ENCODE data around the gene YY2. TPM values are rescaled to one million over a fixed set of nuclear protein-coding genes. Genes with fewer than 3 reads are reported as not detected.
"Not testable (repeated sequence)": the region's sequence is repeated elsewhere in the genome, so short reads cannot be mapped to it uniquely, and the experiment has no call there.

Gene YY2
- total RNA-seq, 3 donors from 2014 or later (not counting 1 experiment from before 2014, with no cell fraction given) = 0.92 to 1.9 (median 1.2) TPM

- ATAC-seq (no peak), DNase-seq (no peak)
- Mint-ChIP-seq H3K27me3 (ENCODE audit: low read depth in 2 of 2) (peaks cover 6 to 11% of the 10 kb centered on the region in 2 donors), H3K27ac (no peak overlapping the region), H3K9me3 (no peaks in the 10 kb centered on the region), H3K4me3 (no peak overlapping the region), H3K4me1 (no peaks in the 10 kb centered on the region), H3K36me3 (no peaks in the 10 kb centered on the region)
- H3K4me3 ChIP-seq (ENCODE audit: low read length) = no peak overlapping the region
- no peak for TF ChIP-seq CTCF (IDR thresholded peaks at IDR 0.05)
- H3K27ac ChIP-seq (ENCODE audit: low read length) = no peak overlapping the region
- intact Hi-C loops (cut with micrococcal nuclease) = no loop called here
- H3K9me3 ChIP-seq (ENCODE audit: control insufficient read depth, insufficient read depth, low read length) = no peaks in the 10 kb centered on the region
- no peaks in the 10 kb centered on the region for H3K4me1 ChIP-seq (ENCODE audit: control insufficient read depth, insufficient read depth, low read length)
- no peaks in the 10 kb centered on the region for H3K36me3 ChIP-seq (ENCODE audit: control insufficient read depth, insufficient read depth, low read length)
- no peaks in the 10 kb centered on the region for H3K27me3 ChIP-seq (ENCODE audit: control insufficient read depth, insufficient read depth, low read length)
Measured at GRCh38 chrX:21813612-21814368, 42.0 kb upstream of the YY2 start.

- H3K36me3 ChIP-seq (ENCODE audit: control insufficient read depth, insufficient read depth, low read length) = no peaks in the 10 kb centered on the region
- Mint-ChIP-seq H3K27me3 (ENCODE audit: low read depth in 2 of 2) (peaks cover 1 to 11% of the 10 kb centered on the region in 2 donors), H3K4me3 (no peak overlapping the region), H3K36me3 (no peaks in the 10 kb centered on the region), H3K9me3 (no peaks in the 10 kb centered on the region), H3K27ac (no peak overlapping the region), H3K4me1 (no peaks in the 10 kb centered on the region)
- H3K4me3 ChIP-seq (ENCODE audit: low read length) = no peak overlapping the region
- no peaks in the 10 kb centered on the region for H3K9me3 ChIP-seq (ENCODE audit: control insufficient read depth, insufficient read depth, low read length)
- intact Hi-C loops (cut with micrococcal nuclease) = no loop called here
- ATAC-seq (no peak), DNase-seq (no peak)
- no peak overlapping the region for H3K27ac ChIP-seq (ENCODE audit: low read length)
- H3K27me3 ChIP-seq (ENCODE audit: control insufficient read depth, insufficient read depth, low read length) = no peaks in the 10 kb centered on the region
- H3K4me1 ChIP-seq (ENCODE audit: control insufficient read depth, insufficient read depth, low read length) = no peaks in the 10 kb centered on the region
- no peak for TF ChIP-seq CTCF (IDR thresholded peaks at IDR 0.05)
- WGBS (ENCODE audit: insufficient coverage) = 88% methylated on average over 5 of the region's 5 CpGs
Measured at GRCh38 chrX:21816136-21816535, 39.7 kb upstream of the YY2 start.

- intact Hi-C loops (cut with micrococcal nuclease); H3K36me3 ChIP-seq (ENCODE audit: control insufficient read depth, insufficient read depth, low read length); H3K27me3 Mint-ChIP-seq (ENCODE audit: low read depth in 2 of 2); H3K27ac ChIP-seq (ENCODE audit: low read length); H3K27me3 ChIP-seq (ENCODE audit: control insufficient read depth, insufficient read depth, low read length); H3K27ac Mint-ChIP-seq; H3K4me1 ChIP-seq (ENCODE audit: control insufficient read depth, insufficient read depth, low read length); H3K36me3 Mint-ChIP-seq; DNase-seq; H3K9me3 ChIP-seq (ENCODE audit: control insufficient read depth, insufficient read depth, low read length); H3K4me3 Mint-ChIP-seq; H3K4me1 Mint-ChIP-seq; H3K9me3 Mint-ChIP-seq; ATAC-seq; H3K4me3 ChIP-seq (ENCODE audit: low read length): not testable (repeated sequence)
- no CpG with 5 or more reads among the region's 1 CpG for WGBS (ENCODE audit: insufficient coverage)
Measured at GRCh38 chrX:21820170-21820569, 35.6 kb upstream of the YY2 start.

GRCh38 chrX:21821875-21822274, 33.9 kb upstream of the YY2 start:
- intact Hi-C loops (cut with micrococcal nuclease) = no loop called here
- H3K4me3 Mint-ChIP-seq = no peak overlapping the region
- no peak overlapping the region for H3K4me3 ChIP-seq (ENCODE audit: low read length)

More at GRCh38 chrX:21821875-21822274, 33.9 kb upstream of the YY2 start:
- peaks cover 0 to 4% of the 10 kb centered on the region in 2 donors for H3K27me3 Mint-ChIP-seq (ENCODE audit: low read depth in 2 of 2)
- TF ChIP-seq CTCF (IDR thresholded peaks at IDR 0.05) = no peak
- H3K27me3 ChIP-seq (ENCODE audit: control insufficient read depth, insufficient read depth, low read length) = no peaks in the 10 kb centered on the region
- H3K4me1 ChIP-seq (ENCODE audit: control insufficient read depth, insufficient read depth, low read length) = no peaks in the 10 kb centered on the region
- no peaks in the 10 kb centered on the region for H3K9me3 Mint-ChIP-seq
- no peaks in the 10 kb centered on the region for H3K9me3 ChIP-seq (ENCODE audit: control insufficient read depth, insufficient read depth, low read length)
- H3K27ac Mint-ChIP-seq = no peak overlapping the region
- no peaks in the 10 kb centered on the region for H3K36me3 Mint-ChIP-seq
- H3K4me1 Mint-ChIP-seq = no peaks in the 10 kb centered on the region
- DNase-seq (no peak), ATAC-seq (no peak)
- no peak overlapping the region for H3K27ac ChIP-seq (ENCODE audit: low read length)
- no peaks in the 10 kb centered on the region for H3K36me3 ChIP-seq (ENCODE audit: control insufficient read depth, insufficient read depth, low read length)
- WGBS (ENCODE audit: insufficient coverage) = 93% methylated on average over 3 of the region's 3 CpGs

Data from natural killer cell (primary cell).